Endothelial cell of umbilical vein (primary cell): ENCODE measurements around the gene PTPN22. TPM values are rescaled to one million over a fixed set of nuclear protein-coding genes. Genes with fewer than 3 reads are reported as not detected.

Source experiments
- BruUV-seq: library from RNA; stranded (reverse); fragments of 400-500 nt; replicated peaks from 2 replicates; lab custom pipeline; 2021; lab: Mats Ljungman, UMichigan
- CTCF ChIA-PET: fragments of 300-600, 350-600 bp; sonication (Branson Sonifier 250); formaldehyde crosslinking; loops from one replicate; lab custom pipeline; 2021; ENCODE audit warnings: antibody characterized with exemption, inconsistent platforms; lab: Charles Lee
- POLR2A ChIA-PET: fragments of 300-600, 350-600 bp; sonication (Branson Sonifier 250); formaldehyde crosslinking; loops from one replicate; lab custom pipeline; 2021; ENCODE audit warnings: antibody characterized with exemption, inconsistent platforms; lab: Charles Lee
- DNase-seq: peaks from one replicate; pipeline ENCODE4 v3.0.0-alpha.2; 2011; ENCODE audit warnings: low read depth, low spot score
- FAIRE-seq: peaks from 2 replicates; lab custom pipeline; 2011; peaks lifted over from hg19 to GRCh38; lab: Jason Lieb, UNC
- H2AFZ ChIP-seq: 2 replicates; pipeline ENCODE4 v1.6.0; 2012; ENCODE audit warnings: low read depth, low read length, control low read depth, inconsistent platforms
- H3K27ac ChIP-seq: 2 replicates; pipeline ENCODE4 v1.5.1; 2011; ENCODE audit warnings: low read depth, mild to moderate bottlenecking, control low read depth, low read length, moderate library complexity; ENCODE audit not compliant: insufficient read depth
- H3K27me3 ChIP-seq, 2 experiments: 2 replicates each; pipeline versions ENCODE4 v1.6.0 to v1.6.1; 2011; ENCODE audit warnings: low read length in 2 of 2, mixed read lengths in 1 of 2; ENCODE audit not compliant: control insufficient read depth in 2 of 2, insufficient read depth in 2 of 2
- H3K36me3 ChIP-seq, 2 experiments: 2 replicates in 1 of 2; 3 replicates in 1 of 2; pipeline ENCODE4 v1.5.1; 2011; ENCODE audit warnings: low read length in 2 of 2, mild to moderate bottlenecking in 1 of 2, moderate library complexity in 1 of 2; ENCODE audit not compliant: control insufficient read depth in 2 of 2, insufficient read depth in 2 of 2; ENCODE audit errors: extremely low read depth in 1 of 2
- H3K4me1 ChIP-seq: 3 replicates; pipeline ENCODE4 v1.5.1; 2011; ENCODE audit warnings: mild to moderate bottlenecking, low read length; ENCODE audit not compliant: control insufficient read depth, insufficient read depth; ENCODE audit errors: extremely low read depth
- H3K4me2 ChIP-seq: 2 replicates; pipeline ENCODE4 v1.6.1; 2011; ENCODE audit warnings: low read length, control low read depth, mixed read lengths; ENCODE audit not compliant: insufficient read depth
- H3K4me3 ChIP-seq, 3 experiments: fragments of 200-600 bp in 1 of 3; sonication (generic), shearing (Covaris generic) in 1 of 3; replicated peaks in 1 of 3; 2 replicates each; pipeline ENCODE4 v1.5.1; 2011 to 2016; ENCODE audit warnings: control low read depth in 3 of 3, low read length in 3 of 3, mild to moderate bottlenecking in 2 of 3, inconsistent platforms in 1 of 3, low read depth in 1 of 3, moderate library complexity in 1 of 3; ENCODE audit not compliant: insufficient read depth in 1 of 3
- H3K79me2 ChIP-seq: 2 replicates; pipeline ENCODE4 v1.6.0; 2012; ENCODE audit warnings: low read length, inconsistent platforms; ENCODE audit not compliant: control insufficient read depth, insufficient read depth
- H3K9ac ChIP-seq: replicated peaks from 2 replicates; pipeline ENCODE3; 2011; ENCODE audit warnings: low read length, control low read depth; ENCODE audit not compliant: insufficient read depth; ENCODE audit errors: extremely low read depth
- H3K9me1 ChIP-seq: replicated peaks from 3 replicates; pipeline ENCODE4 v1.6.0; 2011; ENCODE audit warnings: mild to moderate bottlenecking, low read length; ENCODE audit not compliant: control insufficient read depth, insufficient read depth; ENCODE audit errors: extremely low read depth
- H3K9me3 ChIP-seq: replicated peaks from 2 replicates; pipeline ENCODE4 v1.5.1; 2012; ENCODE audit warnings: low read length, inconsistent platforms; ENCODE audit not compliant: control insufficient read depth, insufficient read depth
- H4K20me1 ChIP-seq: replicated peaks from 2 replicates; pipeline ENCODE3; 2011; ENCODE audit warnings: mild to moderate bottlenecking, low read length; ENCODE audit not compliant: control insufficient read depth, insufficient read depth; ENCODE audit errors: extremely low read depth
- FOS ChIP-seq: IDR thresholded peaks from 2 replicates; pipeline ENCODE4 v1.6.1; 2011; ENCODE audit warnings: mild to moderate bottlenecking, low read length, moderate library complexity, borderline replicate concordance; ENCODE audit not compliant: insufficient read depth
- GATA2 ChIP-seq: IDR thresholded peaks from 2 replicates; pipeline ENCODE4 v1.7.0; 2011; ENCODE audit warnings: low read depth, mild to moderate bottlenecking, moderate library complexity, mixed read lengths, low read length; ENCODE audit not compliant: insufficient read length, insufficient read depth
- JUN ChIP-seq: IDR thresholded peaks from 2 replicates; pipeline ENCODE4 v1.6.1; 2011; ENCODE audit warnings: borderline replicate concordance, low read depth; ENCODE audit not compliant: insufficient read length, insufficient read depth
- MAX ChIP-seq: IDR thresholded peaks from 2 replicates; pipeline ENCODE4 v1.6.1; 2011; ENCODE audit not compliant: insufficient read depth, insufficient read length
- MYC ChIP-seq: IDR thresholded peaks from one replicate; pipeline ENCODE4 v1.6.1; 2011; ENCODE audit warnings: mild to moderate bottlenecking, low read depth, low read length
- POLR2A ChIP-seq: IDR thresholded peaks from 2 replicates; pipeline ENCODE4 v1.6.1; 2012; ENCODE audit warnings: low read depth, mild to moderate bottlenecking, control low read depth, low read length
- POLR2AphosphoS5 ChIP-seq: IDR thresholded peaks from 2 replicates; pipeline ENCODE4 v1.6.1; 2012; ENCODE audit warnings: low read depth, mild to moderate bottlenecking, control low read depth, low read length, moderate library complexity; ENCODE audit not compliant: insufficient read depth
- dilution Hi-C: fragments of 300-500 bp; cut with MboI; formaldehyde crosslinking; loops from one replicate; pipeline ENCODE4 v1.15.0; 2019; ENCODE audit warnings: low sequenced_read_pairs; ENCODE audit not compliant: extremely low pct_ligation_motif_present
- intact Hi-C: fragments of 100-400 bp; cut with micrococcal nuclease; formaldehyde crosslinking; loops from one replicate; pipeline ENCODE4 v1.10.0; 2022
- polyA plus RNA-seq, 4 experiments: library from polyadenylated mRNA; depleted of rRNA in 3 of 4; stranded (reverse) in 3 of 4; unstranded in 1 of 4; fragments of >200 nt; gene quantifications; 2 replicates each; pipeline versions ENCODE4 v1.2.1 to v1.2.3, GENCODE V29; 2011 to 2012; ENCODE audit warnings: missing spikeins in 1 of 4
- total RNA-seq: library from RNA; stranded (reverse); gene quantifications from 2 replicates; pipeline ENCODE4 v1.2.3, GENCODE V29; 2021
- TF ChIP-seq, protein P1 (sequence below), 2 donors: IDR thresholded peaks; 1 replicate in 1 of 2; 2 replicates in 1 of 2; pipeline ENCODE4 v1.5.1; 2011; ENCODE audit warnings: low read length in 2 of 2, mild to moderate bottlenecking in 2 of 2, moderate library complexity in 2 of 2, control low read depth in 1 of 2, inconsistent platforms in 1 of 2, low read depth in 1 of 2; ENCODE audit not compliant: insufficient read depth in 1 of 2; ENCODE audit errors: extremely low read depth in 1 of 2

Gene PTPN22
- total and polyA plus RNA-seq, 2 donors (not counting 3 experiments of a cell fraction or from before 2014, with no cell fraction given) = not detected

DNA sequence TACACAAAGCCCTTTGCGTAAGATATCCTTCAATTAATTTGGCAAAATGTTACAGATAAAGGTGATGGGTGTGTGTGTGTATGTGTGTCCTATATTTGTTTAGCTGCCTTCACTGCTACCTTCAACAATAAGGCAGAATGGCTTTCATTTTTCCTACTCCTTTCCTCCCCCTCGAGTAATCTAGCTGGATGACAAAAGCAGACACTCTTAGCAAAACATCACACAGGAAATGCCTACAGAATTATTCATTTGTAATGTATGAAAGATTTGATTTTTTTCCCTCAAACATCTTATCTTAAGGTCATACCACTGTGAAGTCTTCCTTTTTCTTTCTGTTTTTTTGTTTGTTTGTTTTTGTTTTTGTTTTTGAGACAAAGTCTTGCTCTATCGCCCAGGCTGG lies 10.6 kb downstream of the PTPN22 start:
- Histone ChIP-seq H4K20me1 (no peaks in the 10 kb centered on the region), H3K27ac (peak overlapping the region; percentile 74), H3K4me1 (peaks cover 14% of the 10 kb centered on the region), H3K36me3 (no peaks in the 10 kb centered on the region), H3K4me3 (no peak overlapping the region), H2AFZ (no peak overlapping the region), H3K4me2 (peak overlapping the region; percentile 47), H3K79me2 (no peaks in the 10 kb centered on the region), H3K9me3 (no peaks in the 10 kb centered on the region), H3K27me3 (no peaks in the 10 kb centered on the region), H3K9me1 (no peaks in the 10 kb centered on the region), H3K9ac (peak overlapping the region; percentile 25)
- POLR2A ChIA-PET = interaction anchor here (1.5 kb wide), 1 partner anchor 44 kb away, joined by 5 read pairs; the partner anchor contains the start of genes AP4B1 and DCLRE1B
- dilution Hi-C loops = no loop called here
- FAIRE-seq = peak; percentile 79
- TF ChIP-seq POLR2A (no peak), JUN (peak; percentile 64), GATA2 (peak; percentile 48), MAX (no peak), MYC (no peak), POLR2AphosphoS5 (peak; percentile 30), FOS (peak; percentile 54)
- TF ChIP-seq, protein P1, sequence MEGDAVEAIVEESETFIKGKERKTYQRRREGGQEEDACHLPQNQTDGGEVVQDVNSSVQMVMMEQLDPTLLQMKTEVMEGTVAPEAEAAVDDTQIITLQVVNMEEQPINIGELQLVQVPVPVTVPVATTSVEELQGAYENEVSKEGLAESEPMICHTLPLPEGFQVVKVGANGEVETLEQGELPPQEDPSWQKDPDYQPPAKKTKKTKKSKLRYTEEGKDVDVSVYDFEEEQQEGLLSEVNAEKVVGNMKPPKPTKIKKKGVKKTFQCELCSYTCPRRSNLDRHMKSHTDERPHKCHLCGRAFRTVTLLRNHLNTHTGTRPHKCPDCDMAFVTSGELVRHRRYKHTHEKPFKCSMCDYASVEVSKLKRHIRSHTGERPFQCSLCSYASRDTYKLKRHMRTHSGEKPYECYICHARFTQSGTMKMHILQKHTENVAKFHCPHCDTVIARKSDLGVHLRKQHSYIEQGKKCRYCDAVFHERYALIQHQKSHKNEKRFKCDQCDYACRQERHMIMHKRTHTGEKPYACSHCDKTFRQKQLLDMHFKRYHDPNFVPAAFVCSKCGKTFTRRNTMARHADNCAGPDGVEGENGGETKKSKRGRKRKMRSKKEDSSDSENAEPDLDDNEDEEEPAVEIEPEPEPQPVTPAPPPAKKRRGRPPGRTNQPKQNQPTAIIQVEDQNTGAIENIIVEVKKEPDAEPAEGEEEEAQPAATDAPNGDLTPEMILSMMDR (IDR thresholded peaks at IDR 0.05; ENCODE audit: extremely low read depth in 1 of 2, insufficient read depth in 1 of 2, low read depth in 1 of 2, low read length in 2 of 2) = no peak
- CTCF ChIA-PET = interaction anchor here (0.9 to 2.5 kb wide), 9 partner anchors 9 to 68 kb away, joined by 3 to 18 read pairs (median 4); partner anchors contain the start of genes AP4B1 and HIPK1
- DNase-seq = peak; percentile 86
- BruUV-seq = no TSS peak
- intact Hi-C loops = loop anchor here (1.0 kb wide), 2 partner anchors 44 to 68 kb away; partner anchors contain the start of genes DCLRE1B and HIPK1
